Muscle of back (tissue), 11 donors: Measurements from ENCODE around the gene POTEH. TPM values are rescaled to one million over a fixed set of nuclear protein-coding genes. Genes with fewer than 3 reads are reported as not detected.
"Not testable (repeated sequence)": the region's sequence is repeated elsewhere in the genome, so short reads cannot be mapped to it uniquely, and the experiment has no call there.

Experiments
- DNase-seq, 3 donors: peaks; one replicate each; pipeline versions ENCODE4 v3.0.0 to v3.0.0-alpha.2; 2013
- polyA plus RNA-seq, 10 donors: library from polyadenylated mRNA; unstranded; fragments of 120-200 nt; gene quantifications; one replicate each; pipeline ENCODE4 v1.2.1, GENCODE V29; 2013; ENCODE audit not compliant: insufficient read length in 10 of 10

POTEH gene
- polyA plus RNA-seq, 10 donors = not detected

GRCh38 chr22:15734411-15734810 lies 44.6 kb downstream of the POTEH start:
- not testable (repeated sequence) for DNase-seq

- not testable (repeated sequence) for DNase-seq
Measured at GRCh38 chr22:15738157-15738908, 48.5 kb downstream of the POTEH start.

DNA sequence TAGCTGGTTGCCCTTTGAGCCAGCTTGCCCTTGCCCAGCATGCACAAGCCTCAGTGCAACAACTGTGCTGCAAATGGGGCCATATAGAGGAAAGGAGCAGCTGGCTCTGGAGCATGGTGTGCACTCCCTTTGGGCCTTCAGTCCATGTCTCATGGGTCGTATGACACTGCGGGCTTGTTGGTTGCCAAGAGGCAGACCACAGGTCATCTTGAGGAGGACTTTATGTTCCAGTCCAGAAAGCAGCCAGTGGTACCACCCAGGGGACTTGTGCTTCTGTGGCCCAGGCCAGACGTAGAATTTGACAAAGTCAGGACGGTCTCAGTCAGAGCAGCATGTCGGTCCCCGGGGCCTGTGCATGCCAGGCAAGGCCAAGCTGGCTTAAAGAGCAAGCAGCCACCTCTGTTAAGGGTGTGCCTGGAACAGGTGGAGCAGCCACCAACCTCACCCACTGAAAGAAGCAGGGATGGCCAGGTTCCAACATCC lies 49.1 kb downstream of the POTEH start:
- DNase-seq = not testable (repeated sequence)

- not testable (repeated sequence) for DNase-seq
Measured at GRCh38 chr22:15747636-15748323, 58.0 kb downstream of the POTEH start.

GRCh38 chr22:15749181-15749970 lies 59.5 kb downstream of the POTEH start:
- DNase-seq = not testable (repeated sequence)

DNA sequence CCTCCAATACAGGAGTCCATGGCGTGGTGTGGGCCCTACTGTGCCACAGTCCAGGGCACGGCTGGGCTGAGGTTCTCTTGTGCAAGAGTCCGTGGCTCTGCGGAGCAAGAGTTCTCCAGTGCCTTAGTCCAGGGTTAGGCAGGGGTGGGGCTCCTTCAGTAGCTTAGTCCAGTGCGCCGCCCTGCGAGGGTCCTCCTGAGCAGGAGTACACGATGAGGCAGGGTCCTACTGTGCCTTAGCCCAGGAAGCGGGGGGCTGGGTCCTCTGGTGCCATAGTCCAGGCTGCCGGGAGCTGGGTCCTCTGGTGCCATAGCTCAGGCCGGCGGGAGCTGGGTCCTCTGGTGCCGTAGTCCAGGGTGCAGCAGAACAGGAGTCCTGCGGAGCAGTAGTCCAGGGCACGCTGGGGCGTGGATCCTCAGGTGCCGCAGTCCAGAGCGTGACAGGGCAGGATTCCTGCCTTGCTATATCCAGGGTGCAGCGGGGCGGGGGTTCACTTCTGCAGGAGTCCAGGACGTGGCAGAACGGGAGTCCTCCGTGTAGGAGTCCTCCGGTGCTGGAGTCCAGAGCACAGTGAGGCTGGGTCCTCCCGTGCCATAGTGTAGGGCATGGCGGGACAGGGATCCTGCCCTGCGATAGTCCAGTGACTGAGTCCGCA lies 69.7 kb downstream of the POTEH start:
- DNase-seq = not testable (repeated sequence)

DNA sequence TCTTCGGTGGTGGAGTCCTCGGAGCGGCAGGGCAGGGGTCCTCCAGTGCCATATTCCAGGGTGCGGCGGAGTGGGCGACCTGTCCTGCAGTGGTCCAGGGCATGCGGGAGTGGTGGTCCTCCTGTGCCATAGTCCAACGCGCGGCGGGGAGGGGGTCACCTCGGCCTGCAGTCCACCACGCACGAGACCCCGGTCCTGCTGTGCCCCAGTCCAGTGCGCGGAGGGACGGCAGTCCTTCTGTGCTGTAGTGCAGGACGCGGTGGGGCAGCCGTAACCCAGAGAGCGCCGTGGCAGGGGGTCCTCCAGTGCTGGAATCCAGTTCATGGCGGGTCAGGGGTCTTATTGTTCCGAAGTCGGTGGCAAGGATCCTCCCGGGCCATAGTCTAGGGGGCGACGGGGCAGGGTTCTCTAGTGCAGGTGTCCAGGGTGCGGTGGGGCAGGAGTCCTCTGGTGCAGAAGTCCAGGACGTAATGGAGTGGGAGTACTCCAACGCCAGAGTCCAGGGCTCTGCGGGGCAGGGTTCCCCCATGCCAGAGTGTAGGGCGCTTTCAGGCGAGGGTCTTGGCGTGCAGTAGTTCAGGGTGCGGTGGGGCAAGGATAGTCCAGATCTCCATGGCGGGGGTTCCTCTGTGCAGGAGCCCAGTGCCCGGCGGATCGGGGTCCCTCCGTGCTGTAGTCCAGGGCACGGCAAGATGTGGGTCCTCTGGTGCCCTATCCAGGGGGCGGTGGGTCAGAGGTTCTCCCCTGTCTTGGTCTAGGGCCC lies 70.7 kb downstream of the POTEH start:
- DNase-seq = not testable (repeated sequence)

DNA sequence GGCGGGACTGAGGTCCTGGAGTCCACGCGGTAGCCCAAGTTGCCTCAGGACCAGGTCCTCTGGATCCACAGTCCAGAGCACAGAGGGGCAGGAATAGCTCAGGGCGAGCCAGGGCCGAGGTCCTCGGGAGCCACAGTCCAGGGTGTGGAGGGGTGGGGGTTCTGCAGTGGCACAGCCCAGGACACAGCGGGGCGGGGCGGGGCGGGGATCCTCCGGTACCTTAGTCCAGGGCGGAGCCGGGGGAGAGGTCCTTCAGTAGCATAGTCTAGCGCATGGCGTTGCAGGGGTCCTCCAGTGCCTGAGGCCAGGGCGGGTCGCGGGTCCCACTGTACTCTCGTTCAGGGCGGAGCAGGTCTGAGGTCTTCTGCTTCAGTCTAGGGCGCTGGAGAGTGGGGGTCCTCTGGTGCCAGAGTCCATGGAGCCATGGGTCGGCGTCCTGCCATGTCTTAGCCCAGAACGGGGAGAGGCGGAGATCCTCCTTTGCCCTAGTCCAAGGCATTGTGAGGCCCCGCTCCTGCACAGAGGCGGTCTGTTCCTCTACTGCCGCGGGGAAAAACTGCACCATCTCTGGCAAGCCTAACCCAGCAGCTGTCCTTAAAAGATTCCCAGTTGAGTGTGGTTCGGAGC lies 71.4 kb downstream of the POTEH start:
- DNase-seq = not testable (repeated sequence)

GRCh38 chr22:15763559-15763958 lies 73.7 kb downstream of the POTEH start:
- DNase-seq = not testable (repeated sequence)

Other genes starting within 250 kb of the POTEH start
- not detected for gene OR11H1, start 161.8 kb upstream of the POTEH start, polyA plus RNA-seq